Progenitor cell of endocrine pancreas (in vitro differentiated cells): Measurements from ENCODE around the gene GPS1. TPM values are rescaled to one million over a fixed set of nuclear protein-coding genes. Genes with fewer than 3 reads are reported as not detected.

Experiments used
- DNase-seq: peaks from one replicate; pipeline ENCODE4 v3.0.0; 2021; ENCODE audit warnings: low spot score; ENCODE audit not compliant: unreplicated experiment
- H3K27ac Mint-ChIP-seq: 2 replicates; pipeline ENCODE4 v1.8.0; 2021; ENCODE audit warnings: mild to moderate bottlenecking, moderate library complexity, mixed read lengths
- H3K27me3 Mint-ChIP-seq: 2 replicates; pipeline ENCODE4 v1.8.0; 2021; ENCODE audit warnings: mixed read lengths
- H3K36me3 Mint-ChIP-seq: 2 replicates; pipeline ENCODE4 v1.8.0; 2022; ENCODE audit warnings: mixed read lengths; ENCODE audit not compliant: insufficient read depth
- H3K4me1 Mint-ChIP-seq: 2 replicates; pipeline ENCODE4 v1.8.0; 2021; ENCODE audit warnings: low read depth, mixed read lengths
- H3K4me3 Mint-ChIP-seq: 2 replicates; pipeline ENCODE4 v1.8.0; 2021; ENCODE audit warnings: low read depth, mild to moderate bottlenecking, moderate library complexity, mixed read lengths
- H3K9me3 Mint-ChIP-seq: 2 replicates; pipeline ENCODE4 v1.8.0; 2021; ENCODE audit warnings: low read depth, mixed read lengths
- total RNA-seq: library from RNA; stranded (reverse); gene quantifications from 2 replicates; pipeline ENCODE4 v1.2.1, GENCODE V29; 2021
- TF ChIP-seq, protein P1 (sequence below): fragments of 200-600 bp; sonication (generic); IDR thresholded peaks from one replicate; pipeline ENCODE4 v1.5.0; 2021; ENCODE audit warnings: antibody characterized with exemption, mild to moderate bottlenecking; ENCODE audit not compliant: unreplicated experiment

The GPS1 gene
- total RNA-seq, 1 donor from 2014 or later = 137 TPM

DNA sequence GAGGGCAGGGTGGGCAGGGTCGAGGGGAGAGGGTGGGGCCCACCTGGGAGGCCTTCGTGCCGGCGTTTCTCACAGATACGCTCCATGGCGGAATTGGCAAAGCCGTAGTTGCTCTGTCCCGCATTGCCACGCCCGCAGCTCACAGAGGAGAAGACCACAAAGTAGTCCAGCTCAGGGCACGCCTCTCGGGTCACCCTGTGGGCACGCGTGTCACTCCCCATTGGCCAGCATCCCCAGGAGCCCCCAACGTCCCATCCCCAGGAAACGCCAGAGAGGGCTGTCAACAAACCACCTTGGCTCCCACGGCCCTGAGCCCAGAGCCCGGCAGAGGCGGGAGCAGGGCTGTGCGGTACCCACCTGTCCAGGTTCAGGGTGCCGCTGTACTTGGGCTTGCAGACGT is 30.3 kb downstream of the GPS1 start:
- no peak for DNase-seq
- Mint-ChIP-seq H3K4me3 (no peak overlapping the region), H3K36me3 (peaks cover 6% of the 10 kb centered on the region), H3K27me3 (no peaks in the 10 kb centered on the region), H3K27ac (no peak overlapping the region), H3K9me3 (no peaks in the 10 kb centered on the region), H3K4me1 (no peaks in the 10 kb centered on the region)
- TF ChIP-seq, protein P1, sequence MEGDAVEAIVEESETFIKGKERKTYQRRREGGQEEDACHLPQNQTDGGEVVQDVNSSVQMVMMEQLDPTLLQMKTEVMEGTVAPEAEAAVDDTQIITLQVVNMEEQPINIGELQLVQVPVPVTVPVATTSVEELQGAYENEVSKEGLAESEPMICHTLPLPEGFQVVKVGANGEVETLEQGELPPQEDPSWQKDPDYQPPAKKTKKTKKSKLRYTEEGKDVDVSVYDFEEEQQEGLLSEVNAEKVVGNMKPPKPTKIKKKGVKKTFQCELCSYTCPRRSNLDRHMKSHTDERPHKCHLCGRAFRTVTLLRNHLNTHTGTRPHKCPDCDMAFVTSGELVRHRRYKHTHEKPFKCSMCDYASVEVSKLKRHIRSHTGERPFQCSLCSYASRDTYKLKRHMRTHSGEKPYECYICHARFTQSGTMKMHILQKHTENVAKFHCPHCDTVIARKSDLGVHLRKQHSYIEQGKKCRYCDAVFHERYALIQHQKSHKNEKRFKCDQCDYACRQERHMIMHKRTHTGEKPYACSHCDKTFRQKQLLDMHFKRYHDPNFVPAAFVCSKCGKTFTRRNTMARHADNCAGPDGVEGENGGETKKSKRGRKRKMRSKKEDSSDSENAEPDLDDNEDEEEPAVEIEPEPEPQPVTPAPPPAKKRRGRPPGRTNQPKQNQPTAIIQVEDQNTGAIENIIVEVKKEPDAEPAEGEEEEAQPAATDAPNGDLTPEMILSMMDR = no peak

DNA sequence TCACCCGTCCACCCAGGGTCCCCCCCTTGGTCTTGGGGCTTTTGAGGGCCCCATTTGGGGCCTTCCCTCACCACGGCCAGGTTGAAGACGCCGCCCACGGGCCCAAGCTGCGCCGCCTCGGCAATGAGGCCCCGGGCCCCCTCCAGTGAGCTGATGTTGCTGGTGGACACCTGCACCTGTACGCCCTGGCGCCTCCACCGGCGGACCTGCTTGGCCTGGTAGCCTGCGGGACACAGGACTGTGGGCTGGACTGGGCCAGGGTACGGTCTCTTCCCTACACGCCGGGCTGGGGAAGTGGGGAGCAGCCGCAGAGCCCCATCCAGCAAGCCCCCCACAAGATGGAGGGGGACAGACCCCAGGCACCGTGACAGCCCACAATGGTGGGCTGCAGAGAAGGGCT is 30.8 kb downstream of the GPS1 start:
- Mint-ChIP-seq H3K27me3 (no peaks in the 10 kb centered on the region), H3K4me1 (no peaks in the 10 kb centered on the region), H3K27ac (no peak overlapping the region), H3K9me3 (no peaks in the 10 kb centered on the region), H3K36me3 (peaks cover 6% of the 10 kb centered on the region), H3K4me3 (no peak overlapping the region)
- TF ChIP-seq, protein P1 = no peak
- no peak for DNase-seq

DNA sequence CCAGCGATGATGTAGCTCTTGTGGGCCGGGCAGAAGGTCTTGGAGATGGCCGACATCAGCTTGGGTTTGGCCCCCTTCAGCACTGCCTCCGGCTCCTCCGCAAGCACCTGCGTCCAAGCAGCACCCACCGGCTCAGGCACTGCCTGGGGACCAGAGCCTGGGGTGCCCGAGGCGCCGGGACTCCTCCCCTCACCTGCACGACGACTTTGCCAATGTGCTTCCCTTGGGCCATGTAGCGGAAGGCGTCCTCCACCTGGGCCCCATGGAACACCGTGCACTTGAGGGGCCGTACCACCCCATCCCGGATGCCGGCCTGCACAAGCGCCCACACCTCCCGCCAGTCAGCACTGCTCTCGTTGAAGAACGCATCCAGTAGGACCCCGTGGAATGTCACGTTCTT is 31.3 kb downstream of the GPS1 start:
- Mint-ChIP-seq H3K27ac (no peak overlapping the region), H3K4me3 (no peak overlapping the region), H3K4me1 (no peaks in the 10 kb centered on the region), H3K36me3 (peaks cover 6% of the 10 kb centered on the region), H3K9me3 (no peaks in the 10 kb centered on the region), H3K27me3 (no peaks in the 10 kb centered on the region)
- TF ChIP-seq, protein P1 = no peak
- no peak for DNase-seq

DNA sequence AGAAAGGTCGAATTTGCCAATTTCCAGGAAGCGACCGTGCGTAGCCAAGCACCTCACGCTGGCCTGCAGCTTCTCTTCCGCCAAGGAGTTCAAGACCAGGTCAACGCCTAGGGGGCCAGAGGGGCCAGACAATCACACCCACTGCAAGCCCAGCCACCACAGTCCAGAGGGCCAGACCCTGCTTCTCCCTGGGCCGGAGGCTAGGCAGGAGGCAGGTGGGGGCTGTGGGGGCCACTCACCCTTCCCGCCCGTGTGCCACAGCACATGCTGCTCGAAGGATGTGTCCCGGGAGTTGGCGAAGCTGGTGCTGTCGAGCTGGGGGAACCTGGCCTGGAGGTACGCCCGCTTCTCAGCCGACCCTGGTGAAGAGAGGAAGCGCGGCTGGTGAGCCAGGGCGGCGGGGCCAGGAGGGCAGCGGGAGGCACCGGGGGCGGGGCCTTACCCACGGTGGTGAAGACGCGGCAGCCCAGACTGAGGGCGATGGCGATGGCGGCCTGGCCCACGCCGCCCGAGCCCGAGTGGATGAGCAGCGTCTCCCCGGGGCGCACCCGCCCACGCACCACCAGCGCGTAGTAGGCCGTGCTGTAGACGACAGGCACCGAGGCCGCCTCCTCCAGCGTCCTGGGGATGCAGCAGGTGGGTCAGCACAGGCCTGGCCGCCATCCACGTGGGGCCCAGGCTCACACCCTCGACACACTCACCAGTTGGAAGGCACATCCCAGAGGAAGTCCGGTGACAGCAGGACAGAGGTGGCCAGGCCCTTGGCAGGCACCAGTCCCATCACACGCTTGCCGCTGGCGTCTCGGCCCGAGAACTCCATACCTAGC is 32.0 kb downstream of the GPS1 start:
- Mint-ChIP-seq H3K27ac (no peak overlapping the region), H3K27me3 (no peaks in the 10 kb centered on the region), H3K4me3 (no peak overlapping the region), H3K36me3 (peaks cover 3% of the 10 kb centered on the region), H3K9me3 (no peaks in the 10 kb centered on the region), H3K4me1 (no peaks in the 10 kb centered on the region)
- no peak for DNase-seq
- TF ChIP-seq, protein P1 = no peak

DNA sequence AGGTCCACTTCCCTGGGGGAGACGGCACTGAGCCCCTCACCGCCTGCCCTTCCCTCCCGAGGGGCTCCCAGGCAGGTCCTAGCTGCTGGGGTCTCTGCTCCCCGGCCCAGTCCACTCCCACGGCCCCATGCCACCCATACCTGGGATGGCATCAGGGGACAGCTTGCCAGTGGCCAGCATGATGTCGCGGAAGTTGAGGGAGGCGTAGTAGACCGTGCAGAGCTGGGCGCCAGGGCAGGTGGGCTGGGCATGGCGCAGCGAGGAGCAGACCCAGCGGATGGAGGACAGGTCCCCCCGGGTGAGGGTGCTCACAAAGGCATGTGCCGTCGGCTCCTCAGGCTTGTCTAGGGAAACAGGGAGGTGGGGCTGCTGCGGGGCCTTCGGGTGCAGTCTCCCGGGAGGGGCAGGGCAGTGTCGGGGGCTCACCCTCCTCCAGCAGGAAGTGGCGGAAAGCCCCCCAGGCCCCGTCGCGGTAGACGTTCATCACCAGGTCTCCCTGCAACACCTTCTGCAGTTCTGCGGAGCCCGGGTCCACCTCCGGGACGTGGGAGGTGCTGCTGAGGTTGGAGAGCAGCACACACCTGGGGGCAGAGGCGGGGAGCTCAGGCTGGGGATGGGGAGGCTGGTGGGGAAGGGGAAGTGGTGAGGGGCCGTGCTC is 32.8 kb downstream of the GPS1 start:
- no peak for DNase-seq
- TF ChIP-seq, protein P1 = no peak
- H3K36me3 Mint-ChIP-seq = peaks cover 3% of the 10 kb centered on the region
- H3K27ac Mint-ChIP-seq = no peak overlapping the region
- no peaks in the 10 kb centered on the region for H3K4me1 Mint-ChIP-seq
- H3K27me3 Mint-ChIP-seq = no peaks in the 10 kb centered on the region
- H3K4me3 Mint-ChIP-seq = no peak overlapping the region
- H3K9me3 Mint-ChIP-seq = no peaks in the 10 kb centered on the region
